Occipital lobe (tissue), 2 donors: ENCODE results near the gene ABCB9. TPM values are rescaled to one million over a fixed set of nuclear protein-coding genes. Genes with fewer than 3 reads are reported as not detected.

Source experiments
- DNase-seq: peaks from one replicate; lab custom pipeline; 2025; lab: John Stamatoyannopoulos, UW
- total RNA-seq: library from RNA; depleted of rRNA; stranded (reverse); fragments of >200 nt; gene quantifications from one replicate; pipeline ENCODE4 v1.2.3, GENCODE V29; 2014

Gene ABCB9
- total RNA-seq, 1 donor from 2014 or later: 21.2 TPM

GRCh38 chr12:122981587-122982476 lies 15.6 kb upstream of the ABCB9 start:
- no peak for DNase-seq

DNA sequence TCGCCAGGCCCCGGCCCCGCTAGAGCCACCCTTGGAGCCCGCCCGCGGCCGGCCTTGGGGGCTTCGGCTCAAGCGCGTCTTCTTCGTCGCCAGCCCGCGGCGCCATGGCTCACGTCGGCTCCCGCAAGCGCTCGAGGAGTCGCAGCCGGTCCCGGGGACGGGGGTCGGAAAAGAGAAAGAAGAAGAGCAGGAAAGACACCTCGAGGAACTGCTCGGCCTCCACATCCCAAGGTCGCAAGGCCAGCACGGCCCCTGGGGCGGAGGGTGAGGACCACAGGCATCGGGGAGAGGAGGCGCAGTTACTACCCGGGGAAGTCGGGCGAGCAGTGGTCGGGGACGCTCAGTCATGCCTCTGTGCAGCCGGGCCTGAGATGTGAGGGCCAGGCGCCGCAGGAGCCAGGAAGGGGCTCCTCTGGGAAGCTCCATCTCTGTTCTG lies 14.8 kb upstream of the ABCB9 start:
- no peak for DNase-seq

GRCh38 chr12:122980183-122981035 lies 14.1 kb upstream of the ABCB9 start, which contains the start of gene ARL6IP4:
TSS of gene ARL6IP4 (plus strand) at chr12:122980681. CDS start at chr12:122981140, 459 bp downstream.
- DNase-seq: peak; percentile 50

DNA sequence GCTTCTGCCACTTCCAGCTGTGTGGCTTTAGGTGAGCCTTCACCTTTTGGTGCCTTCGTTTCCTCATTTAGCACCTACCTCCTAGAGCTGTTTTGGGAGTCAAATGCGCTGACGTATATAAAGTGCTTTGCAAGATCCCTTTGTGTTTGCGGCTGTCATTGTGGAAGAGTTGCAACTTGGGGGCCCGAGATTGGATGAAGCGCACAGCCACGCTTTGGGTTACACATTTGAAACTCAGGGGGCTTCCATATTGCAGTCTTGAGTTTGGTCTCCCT lies 13.6 kb upstream of the ABCB9 start:
- DNase-seq: no peak

DNA sequence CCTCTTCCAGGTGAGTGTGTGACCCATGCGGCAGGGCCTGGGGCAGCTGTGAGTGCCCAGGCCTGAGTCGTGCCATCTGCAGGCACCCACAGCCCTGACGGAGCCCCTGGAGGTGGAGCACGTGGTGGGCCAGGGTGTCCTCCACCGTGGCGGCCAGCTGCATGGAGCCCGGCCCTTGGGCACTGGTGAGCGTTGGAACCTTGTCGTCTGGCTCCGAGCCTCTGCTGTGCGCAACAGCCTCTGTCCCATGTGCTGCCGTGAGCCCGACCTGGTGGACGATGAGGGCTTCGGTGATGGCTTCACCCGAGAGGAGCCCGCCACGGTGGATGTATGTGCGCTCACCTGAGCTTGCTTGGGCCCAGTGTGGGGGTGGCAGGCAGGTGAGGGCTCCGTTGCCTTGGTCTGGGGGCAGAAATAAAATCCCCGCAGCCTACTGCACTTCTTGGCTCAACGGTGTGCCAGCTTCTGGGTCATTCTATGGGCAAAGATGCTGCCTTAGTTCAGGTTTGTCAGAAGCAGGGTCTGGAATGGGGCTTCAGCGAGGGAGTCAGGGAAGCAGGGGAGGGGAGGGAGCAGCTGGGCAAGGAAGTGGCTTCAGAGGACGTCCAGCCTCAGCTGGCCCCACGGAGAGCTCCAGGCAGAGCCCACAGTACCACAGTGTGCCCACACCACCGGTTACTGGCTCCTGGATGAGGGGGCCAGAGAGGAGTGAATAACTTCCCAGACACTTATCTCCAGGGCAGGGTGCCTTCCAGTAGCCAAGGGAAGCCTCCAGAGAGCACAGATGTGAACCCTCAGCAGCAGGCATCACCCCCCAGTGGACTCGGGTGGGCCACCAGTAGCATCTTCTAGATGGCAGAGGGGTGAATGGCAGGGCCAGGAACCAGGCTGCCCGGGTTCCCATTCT lies 13.0 kb upstream of the ABCB9 start:
- no peak for DNase-seq

- no peak for DNase-seq
These were observed 12.3 kb upstream of the ABCB9 start for GRCh38 chr12:122978507-122978955.

GRCh38 chr12:122977655-122978392 lies 11.6 kb upstream of the ABCB9 start:
- no peak for DNase-seq

- no peak for DNase-seq
These were observed 10.9 kb upstream of the ABCB9 start for GRCh38 chr12:122977153-122977552.

DNA sequence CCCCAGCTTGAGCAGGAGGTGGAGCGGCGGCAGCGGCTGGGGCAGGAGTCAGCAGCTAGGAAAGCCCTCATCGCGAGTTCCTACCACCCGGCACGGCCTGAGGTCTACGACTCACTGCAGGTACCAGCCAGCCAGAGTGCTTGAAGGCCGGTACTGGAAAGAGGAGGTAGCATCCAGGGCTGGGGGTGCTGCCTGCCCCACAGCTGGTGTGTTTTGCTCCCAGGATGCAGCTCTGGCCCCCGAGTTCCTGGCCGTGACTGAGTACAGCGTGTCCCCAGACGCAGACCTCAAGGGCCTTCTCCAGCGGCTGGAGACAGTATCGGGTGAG lies 10.3 kb upstream of the ABCB9 start:
- DNase-seq: no peak

DNA sequence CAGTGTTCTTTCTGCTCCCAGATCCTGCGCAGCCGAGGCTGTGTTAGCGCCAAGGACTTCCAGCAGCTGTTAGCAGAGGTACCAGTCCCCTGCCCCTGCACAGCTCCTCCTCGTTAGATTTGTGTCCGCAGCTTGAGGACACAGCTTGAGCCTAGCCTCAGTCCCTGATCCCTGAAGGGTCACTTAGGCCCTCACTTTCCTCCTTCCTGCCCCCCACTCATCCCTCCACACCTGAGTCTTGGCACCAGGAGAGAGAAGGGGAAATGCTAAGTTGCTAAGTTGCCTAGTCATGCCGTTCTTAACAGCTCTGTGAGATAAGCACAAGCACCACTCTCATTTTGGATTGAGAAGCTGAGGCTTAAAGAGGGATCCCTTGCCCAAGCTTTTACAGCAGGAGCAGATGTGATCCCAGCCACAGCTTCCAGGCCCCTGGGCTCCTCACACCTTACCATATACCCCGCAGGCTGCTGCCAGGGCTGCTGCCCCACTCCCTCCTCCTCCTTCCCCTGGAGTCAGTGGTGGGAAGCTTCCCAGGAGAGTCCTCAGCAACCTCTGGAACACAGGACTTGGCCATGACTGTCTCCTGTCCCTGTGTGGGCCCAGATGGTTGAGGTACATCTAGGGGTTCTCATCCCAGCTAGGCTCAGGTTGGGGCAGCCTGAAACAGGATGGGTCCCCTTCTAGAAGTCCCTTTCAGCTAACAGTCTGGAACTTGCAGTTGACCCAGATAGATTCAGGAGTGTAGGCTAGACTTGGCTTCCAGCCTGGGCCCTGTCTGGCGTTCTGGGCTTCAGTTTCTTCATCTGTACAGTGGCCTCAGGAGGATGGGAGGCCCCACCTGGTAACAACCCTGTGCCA lies 9.8 kb upstream of the ABCB9 start:
- no peak for DNase-seq

DNA sequence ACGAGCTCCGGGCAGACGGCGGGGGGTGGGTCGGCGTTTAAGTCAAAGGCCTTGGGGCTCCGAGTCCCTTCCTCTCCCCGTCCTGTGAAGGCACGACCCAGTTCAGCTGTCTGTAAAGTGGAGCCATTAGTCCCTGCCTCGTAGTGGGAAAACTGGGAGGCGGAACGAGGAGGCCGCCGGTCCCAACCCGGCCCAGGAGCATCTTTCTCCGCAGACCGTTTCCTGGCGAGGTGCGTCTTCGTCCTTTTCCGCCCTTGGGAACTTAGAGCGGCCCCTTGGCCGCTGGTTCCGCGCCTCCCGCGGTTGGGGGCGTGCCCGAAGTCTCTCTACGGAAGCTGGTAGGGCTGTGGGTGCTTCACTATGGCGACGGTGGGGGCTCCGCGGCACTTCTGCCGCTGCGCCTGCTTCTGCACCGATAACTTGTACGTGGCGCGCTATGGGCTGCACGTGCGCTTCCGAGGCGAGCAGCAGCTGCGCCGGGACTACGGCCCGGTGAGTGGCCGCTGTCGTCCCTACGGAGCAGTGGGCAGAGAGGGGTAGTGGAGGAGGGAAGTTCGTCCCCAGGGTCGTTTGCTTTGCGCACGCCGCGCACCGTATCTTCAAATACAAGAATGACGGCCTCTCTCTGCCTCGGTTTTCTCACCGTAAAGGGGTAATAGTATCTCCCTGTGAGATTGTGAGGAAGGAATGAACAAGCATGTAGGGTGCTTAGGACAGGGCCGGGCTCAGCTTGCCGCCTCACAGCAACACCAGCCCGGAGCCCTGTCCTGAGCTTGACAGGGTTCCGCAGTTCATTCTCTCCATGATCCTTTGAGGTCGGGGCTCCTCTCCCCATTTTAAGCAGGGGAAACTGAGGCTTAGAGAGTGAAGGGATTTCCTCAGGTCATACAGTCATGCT lies 8.9 kb upstream of the ABCB9 start, which contains the start of gene OGFOD2:
OGFOD2 (plus strand) TSS at position 353 of the 898 bp plus-strand sequence; CDS start at position 361, 8 bp downstream.
- DNase-seq: peak; percentile 87

- DNase-seq: peak; percentile 98
These were observed 8.1 kb upstream of the ABCB9 start for GRCh38 chr12:122974274-122974891.

DNA sequence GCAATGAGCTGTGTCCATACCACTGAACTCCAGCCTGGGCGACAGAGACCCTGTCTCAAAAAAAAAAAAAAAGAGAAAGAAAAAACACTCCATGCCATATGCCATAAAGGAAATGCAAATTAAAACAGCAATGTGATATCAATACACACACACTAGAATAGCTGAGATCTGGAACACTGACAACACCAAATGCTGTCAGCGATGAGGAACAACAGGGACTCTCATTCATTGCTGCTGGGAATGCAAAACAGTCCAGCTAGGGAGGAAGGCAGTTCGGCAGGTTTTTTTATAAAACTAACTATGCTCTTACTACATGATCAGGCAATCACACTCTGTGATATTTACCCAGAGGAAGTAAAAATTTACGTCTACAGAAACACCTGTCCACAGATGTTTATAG lies 3.4 kb upstream of the ABCB9 start:
- no peak for DNase-seq

GRCh38 chr12:122968104-122968503 lies 1.8 kb upstream of the ABCB9 start:
- no peak for DNase-seq

GRCh38 chr12:122966743-122967550 lies 684 bp upstream of the ABCB9 start:
- DNase-seq: no peak

DNA sequence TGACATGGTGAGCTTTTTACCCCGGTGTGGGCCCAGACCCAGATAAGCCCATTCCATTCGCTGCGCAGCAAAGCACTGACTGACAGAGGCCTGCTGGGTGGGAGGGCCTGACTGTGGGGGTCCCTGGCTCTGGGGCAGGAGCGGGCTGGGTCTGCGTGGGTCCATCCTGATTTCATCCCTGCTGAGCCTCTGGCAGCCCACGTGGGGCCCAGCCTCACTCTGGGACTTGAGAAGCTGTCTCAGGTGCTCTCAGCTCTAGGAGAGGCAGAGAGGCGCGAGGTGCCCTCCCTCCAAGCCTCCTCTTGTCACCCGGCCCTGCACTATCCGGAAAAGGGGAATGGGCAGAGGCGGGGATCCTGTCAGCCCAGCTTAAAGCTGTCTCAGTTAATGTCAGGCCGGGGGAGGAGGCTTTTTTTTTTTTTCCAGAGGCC lies 927 bp downstream of the ABCB9 start:
- no peak for DNase-seq
